Measurements from ENCODE around the gene TTC39B. TPM values are rescaled to one million over a fixed set of nuclear protein-coding genes. Genes with fewer than 3 reads are reported as not detected.

The TTC39B gene
- total and polyA plus RNA-seq, 2 of the 8 experiments (the other 6 are each of a cell fraction or from before 2014, with no cell fraction given): 1.6 to 10.9 TPM

- Histone ChIP-seq H3K27ac (ENCODE audit: low read depth, low read length) (no peak overlapping the region), H3K27me3 (replicated peaks in 1 of 4; ENCODE audit: control insufficient read depth in 3 of 4, extremely low read depth in 1 of 4, insufficient read depth in 3 of 4, low read length in 3 of 4) (no peaks in the 10 kb centered on the region), H3K4me1 (replicated peaks in 1 of 4; ENCODE audit: control insufficient read depth in 3 of 4, insufficient read depth in 4 of 4, low read length in 3 of 4) (no peaks in the 10 kb centered on the region), H2BK120ac (replicated peaks; ENCODE audit: low read depth, low read length) (no peak overlapping the region), H3K23ac (ENCODE audit: insufficient read length) (no peak overlapping the region), H3K14ac (ENCODE audit: insufficient read length) (no peak overlapping the region), H4K5ac (ENCODE audit: insufficient read length, low read depth, low read length) (no peak overlapping the region), H3K79me2 (ENCODE audit: control insufficient read depth in 1 of 2, insufficient read depth in 2 of 2, low read length in 2 of 2) (no peaks in the 10 kb centered on the region), H3K36me3 (ENCODE audit: control insufficient read depth in 2 of 4, insufficient read depth in 4 of 4, low read length in 3 of 4) (peaks cover 0 to 8% (median 2%) of the 10 kb centered on the region in 4 experiments; a peak in 3 of 8 replicates), H3K9ac (replicated peaks in 1 of 4; ENCODE audit: extremely low read depth in 1 of 4, low read depth in 3 of 4, low read length in 3 of 4) (no peak overlapping the region), H3K4me3 (ENCODE audit: extremely low read depth in 1 of 4, insufficient read depth in 2 of 4, low read depth in 3 of 4, low read length in 4 of 4) (no peak overlapping the region), H3K4ac (replicated peaks; ENCODE audit: insufficient read length, low read depth, low read length) (no peak overlapping the region), H4K20me1 (replicated peaks in 1 of 2; ENCODE audit: control insufficient read depth in 1 of 2, insufficient read depth in 2 of 2, low read length in 2 of 2) (no peaks in the 10 kb centered on the region), H2BK15ac (ENCODE audit: low read length) (no peak overlapping the region), H3K18ac (ENCODE audit: extremely low read depth, low read length) (no peak overlapping the region), H2BK20ac (ENCODE audit: low read length) (no peak overlapping the region), H2AFZ (ENCODE audit: low read length) (no peak overlapping the region), H2AK5ac (ENCODE audit: low read depth, low read length) (no peak overlapping the region), H2BK5ac (ENCODE audit: low read depth, low read length) (no peak overlapping the region), H3K56ac (replicated peaks; ENCODE audit: insufficient read length, low read depth, low read length) (no peak overlapping the region), H2BK12ac (ENCODE audit: low read depth, low read length) (no peak overlapping the region), H4K8ac (ENCODE audit: extremely low read depth, insufficient read depth, low read length) (no peak overlapping the region), H4K91ac (replicated peaks; ENCODE audit: insufficient read length, low read length) (no peak overlapping the region), H3K9me3 (ENCODE audit: insufficient read depth in 2 of 2, low read depth in 1 of 2, low read length in 1 of 2) (peaks cover 0 to 5% of the 10 kb centered on the region in 2 experiments; a peak in 2 of 4 replicates), H3K23me2 (ENCODE audit: low read depth, low read length) (no peaks in the 10 kb centered on the region; the same call in none of the 2 replicates), H3K79me1 (ENCODE audit: low read depth, low read length) (no peaks in the 10 kb centered on the region), H3K4me2 (ENCODE audit: insufficient read depth in 1 of 2, low read depth in 2 of 2, low read length in 2 of 2) (no peak overlapping the region)
- FAIRE-seq (no peak), DNase-seq (ENCODE audit: low read depth in 1 of 2, low spot score in 2 of 2) (no peak)
- 92% methylated on average over 3 of the region's 3 CpGs; no CpG with 5 or more reads in 1 of the 2 experiments for WGBS, 2 experiments (ENCODE audit: extremely low coverage in 1 of 2, insufficient coverage in 1 of 2, insufficient read length in 1 of 2, insufficient replicate concordance in 2 of 2, low coverage in 1 of 2, low lambda C conversion rate in 2 of 2, missing lambda C conversion rate in 1 of 2)
- ChIA-PET CTCF (ENCODE audit: partially characterized antibody) (no interaction called here), POLR2A (ENCODE audit: partially characterized antibody) (no interaction called here)
- TF ChIP-seq NRF1 (IDR thresholded peaks at IDR 0.05; ENCODE audit: low read depth, low read length) (no peak), KDM5A (IDR thresholded peaks at IDR 0.05; ENCODE audit: low read length) (no peak), GTF2F1 (IDR thresholded peaks at IDR 0.05; ENCODE audit: borderline replicate concordance, low read depth, low read length) (no peak), SRF (IDR thresholded peaks at IDR 0.05; ENCODE audit: low read depth, low read length) (no peak), MAX (IDR thresholded peaks at IDR 0.05) (no peak), BRCA1 (IDR thresholded peaks at IDR 0.05; ENCODE audit: low read depth, low read length) (no peak), CTBP2 (IDR thresholded peaks at IDR 0.05; ENCODE audit: borderline replicate concordance, insufficient read depth, insufficient read length, low read length) (no peak), SP2 (IDR thresholded peaks at IDR 0.05; ENCODE audit: low read length) (no peak), SUZ12 (IDR thresholded peaks at IDR 0.05; ENCODE audit: low read length) (no peak), NANOG (IDR thresholded peaks at IDR 0.05; ENCODE audit: insufficient read depth, low read depth, low read length, poor library complexity, severe bottlenecking) (no peak)
Observed at GRCh38 chr9:15200111-15200510, 106.9 kb downstream of the TTC39B start.

Measured in H1 (cell line).